ENCODE results near the gene FXYD2. TPM values are rescaled to one million over a fixed set of nuclear protein-coding genes. Genes with fewer than 3 reads are reported as not detected.

Gene FXYD2
- total and polyA plus RNA-seq, 2 of the 13 experiments (the other 11 are each of a cell fraction or from before 2014, with no cell fraction given) = 45.9 to 106 TPM

GRCh38 chr11:117817368-117818040 is 7.0 kb downstream of the FXYD2 start (continued):
- TF ChIP-seq HIVEP1 (CRISPR knock-in tag; IDR thresholded peaks at IDR 0.05) (no peak), ZNF720 (CRISPR knock-in tag; IDR thresholded peaks at IDR 0.05) (no peak), ZNF280D (CRISPR knock-in tag; IDR thresholded peaks at IDR 0.05) (no peak), USF2 (IDR thresholded peaks at IDR 0.05; ENCODE audit: low read depth, low read length) (no peak), USF2 (CRISPR knock-in tag; IDR thresholded peaks at IDR 0.05; ENCODE audit: borderline replicate concordance) (peak; percentile 23; the same call in 1 of the 2 replicates), GZF1 (CRISPR knock-in tag; IDR thresholded peaks at IDR 0.05) (no peak), GTF3A (CRISPR knock-in tag; conservative IDR thresholded peaks at IDR 0.05) (no peak), E2F1 (CRISPR knock-in tag; IDR thresholded peaks at IDR 0.05) (no peak), GATAD1 (CRISPR knock-in tag; IDR thresholded peaks at IDR 0.05) (no peak), MAFF (IDR thresholded peaks at IDR 0.05; ENCODE audit: low read depth, low read length) (no peak), BCLAF1 (IDR thresholded peaks at IDR 0.05) (no peak), ZNF879 (CRISPR knock-in tag; IDR thresholded peaks at IDR 0.05) (no peak), MTF2 (CRISPR knock-in tag; IDR thresholded peaks at IDR 0.05; ENCODE audit: borderline replicate concordance) (no peak), ZNF781 (CRISPR knock-in tag; IDR thresholded peaks at IDR 0.05; ENCODE audit: borderline replicate concordance, not compliant biosample characterization) (no peak)

Data from HepG2 (cell line).